ENCODE data around the gene EIF4E1B. TPM values are rescaled to one million over a fixed set of nuclear protein-coding genes. Genes with fewer than 3 reads are reported as not detected.

EIF4E1B gene
- total RNA-seq, 1 experiment from 2014 or later, result not detected

GRCh38 chr5:176694146-176694545 lies 63.7 kb downstream of the EIF4E1B start:
- Histone ChIP-seq H3K4me1 (replicated peaks) (no peaks in the 10 kb centered on the region), H3K27me3 (replicated peaks) (peaks cover 91% of the 10 kb centered on the region), H3K27ac (no peak overlapping the region), H3K4me3 (no peak overlapping the region), H3K9me3 (replicated peaks) (no peaks in the 10 kb centered on the region), H3K36me3 (no peaks in the 10 kb centered on the region)
- DNase-seq (ENCODE audit: low read depth in 1 of 2, low spot score in 2 of 2), result no peak

DNA sequence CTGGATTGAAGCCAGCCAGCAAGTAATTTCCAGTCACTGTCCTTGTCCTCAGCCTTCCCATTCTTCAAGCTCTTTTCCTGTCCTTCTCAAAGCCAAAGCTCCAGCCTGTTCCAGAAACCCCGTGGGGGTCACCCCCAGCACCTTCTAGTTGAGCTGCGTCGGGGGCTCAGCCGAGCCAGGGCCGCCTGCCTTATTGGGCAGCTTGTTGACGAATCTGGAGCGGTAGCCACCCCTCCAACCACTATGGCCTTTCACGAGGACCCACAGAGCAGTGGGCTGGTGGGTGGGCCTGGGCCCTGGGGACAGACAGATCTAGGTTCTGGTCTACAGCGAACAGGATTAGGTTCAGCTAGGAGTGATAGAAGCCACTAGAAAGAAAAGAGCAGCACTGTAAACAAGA lies 64.2 kb downstream of the EIF4E1B start:
- Histone ChIP-seq H3K4me1 (replicated peaks) (no peaks in the 10 kb centered on the region), H3K4me3 (no peak overlapping the region), H3K36me3 (no peaks in the 10 kb centered on the region), H3K27me3 (replicated peaks) (peaks cover 93% of the 10 kb centered on the region), H3K27ac (no peak overlapping the region), H3K9me3 (replicated peaks) (no peaks in the 10 kb centered on the region)
- no peak for DNase-seq (ENCODE audit: low read depth in 1 of 2, low spot score in 2 of 2)

DNA sequence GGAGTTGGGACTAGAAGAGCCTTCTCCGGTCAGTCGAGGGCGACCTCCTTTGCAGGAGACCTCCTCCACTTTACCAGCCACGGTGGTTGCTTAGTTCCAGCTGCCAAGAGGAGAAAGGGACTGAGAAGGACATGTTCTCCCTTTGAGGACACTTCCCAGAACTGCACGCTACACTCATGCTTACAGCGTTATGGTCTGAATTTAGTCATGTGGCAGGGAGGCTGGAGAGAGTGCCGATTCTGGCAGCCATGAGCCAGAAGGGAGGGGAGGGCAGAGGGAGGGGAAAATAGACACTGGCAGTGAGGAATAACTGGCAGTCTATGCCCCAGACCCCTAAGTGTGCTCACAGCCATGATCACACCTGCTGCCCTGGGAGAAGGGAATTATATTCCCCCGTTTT lies 64.6 kb downstream of the EIF4E1B start:
- H3K36me3 ChIP-seq, result no peaks in the 10 kb centered on the region
- no peak overlapping the region for H3K4me3 ChIP-seq
- no peak overlapping the region for H3K27ac ChIP-seq
- no peaks in the 10 kb centered on the region for H3K4me1 ChIP-seq (replicated peaks)
- H3K9me3 ChIP-seq (replicated peaks), result no peaks in the 10 kb centered on the region
- no peak for DNase-seq (ENCODE audit: low read depth in 1 of 2, low spot score in 2 of 2)
- peaks cover 93% of the 10 kb centered on the region for H3K27me3 ChIP-seq (replicated peaks)

Other genes starting within 250 kb of the EIF4E1B start
- gene NOP16, start 242.1 kb upstream of the EIF4E1B start, total RNA-seq (2014; rRNA removed; shearing (Covaris generic)), result 32.0 and 43.5 TPM in 2 replicates
- 84.7 and 92.2 TPM in 2 replicates for gene HIGD2A, start 241.9 kb upstream of the EIF4E1B start, total RNA-seq (2014; rRNA removed; shearing (Covaris generic))
- 177 and 206 TPM in 2 replicates for gene CLTB, start 214.1 kb upstream of the EIF4E1B start, total RNA-seq (2014; rRNA removed; shearing (Covaris generic))
- 60.9 and 78.4 TPM in 2 replicates for gene FAF2, start 182.3 kb upstream of the EIF4E1B start, total RNA-seq (2014; rRNA removed; shearing (Covaris generic))
- 5.0 and 5.6 TPM in 2 replicates for gene RNF44, start 93.3 kb upstream of the EIF4E1B start, total RNA-seq (2014; rRNA removed; shearing (Covaris generic))
- not detected in 2 replicates for gene CDHR2, start 81.3 kb upstream of the EIF4E1B start, total RNA-seq (2014; rRNA removed; shearing (Covaris generic))
- 15.0 and 15.6 TPM in 2 replicates for gene GPRIN1, start 20.5 kb upstream of the EIF4E1B start, total RNA-seq (2014; rRNA removed; shearing (Covaris generic))
- gene SNCB, start 141 bp upstream of the EIF4E1B start, total RNA-seq (2014; rRNA removed; shearing (Covaris generic)), result not detected in 2 replicates
- gene TSPAN17, start 16.8 kb downstream of the EIF4E1B start, total RNA-seq (2014; rRNA removed; shearing (Covaris generic)), result 50.9 and 52.5 TPM in 2 replicates
- gene UNC5A, start 179.9 kb downstream of the EIF4E1B start, total RNA-seq (2014; rRNA removed; shearing (Covaris generic)), result not detected in 2 replicates

Data from SJSA1 (cell line).